GM10266 (cell line): ENCODE data around the gene AFF1.

Experiments used
- DNase-seq: peaks from one replicate; pipeline ENCODE4 v3.0.0; 2012; ENCODE audit errors: extremely low spot score
- TF ChIP-seq, protein P1 (sequence below): IDR thresholded peaks from 2 replicates; pipeline ENCODE4 v1.5.1; 2012; ENCODE audit warnings: mild to moderate bottlenecking, low read depth; ENCODE audit not compliant: control insufficient read depth, insufficient read depth; ENCODE audit errors: missing control alignments

AFF1 gene

DNA sequence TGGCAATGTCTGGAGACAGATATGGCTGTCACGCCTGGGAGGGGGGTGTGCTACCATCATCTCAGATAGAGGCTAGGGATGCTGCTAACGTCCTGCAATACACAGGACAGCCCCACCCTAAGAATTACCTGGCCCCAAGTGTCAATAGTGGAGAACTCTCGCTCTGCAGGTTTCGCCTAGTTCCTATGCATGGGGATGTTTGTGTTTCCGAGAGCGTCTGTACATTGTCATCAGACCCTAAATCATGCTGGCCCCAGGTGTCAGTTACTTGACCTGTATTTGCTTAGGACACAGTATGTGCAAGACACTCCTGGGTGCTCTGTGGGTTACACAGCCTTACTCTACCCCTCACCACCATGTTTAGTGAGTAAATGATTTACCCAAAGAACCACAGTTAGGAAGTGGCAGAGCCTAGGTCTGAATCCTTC lies 90.8 kb downstream of the AFF1 start:
- no peak for DNase-seq
- TF ChIP-seq, protein P1, sequence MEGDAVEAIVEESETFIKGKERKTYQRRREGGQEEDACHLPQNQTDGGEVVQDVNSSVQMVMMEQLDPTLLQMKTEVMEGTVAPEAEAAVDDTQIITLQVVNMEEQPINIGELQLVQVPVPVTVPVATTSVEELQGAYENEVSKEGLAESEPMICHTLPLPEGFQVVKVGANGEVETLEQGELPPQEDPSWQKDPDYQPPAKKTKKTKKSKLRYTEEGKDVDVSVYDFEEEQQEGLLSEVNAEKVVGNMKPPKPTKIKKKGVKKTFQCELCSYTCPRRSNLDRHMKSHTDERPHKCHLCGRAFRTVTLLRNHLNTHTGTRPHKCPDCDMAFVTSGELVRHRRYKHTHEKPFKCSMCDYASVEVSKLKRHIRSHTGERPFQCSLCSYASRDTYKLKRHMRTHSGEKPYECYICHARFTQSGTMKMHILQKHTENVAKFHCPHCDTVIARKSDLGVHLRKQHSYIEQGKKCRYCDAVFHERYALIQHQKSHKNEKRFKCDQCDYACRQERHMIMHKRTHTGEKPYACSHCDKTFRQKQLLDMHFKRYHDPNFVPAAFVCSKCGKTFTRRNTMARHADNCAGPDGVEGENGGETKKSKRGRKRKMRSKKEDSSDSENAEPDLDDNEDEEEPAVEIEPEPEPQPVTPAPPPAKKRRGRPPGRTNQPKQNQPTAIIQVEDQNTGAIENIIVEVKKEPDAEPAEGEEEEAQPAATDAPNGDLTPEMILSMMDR = no peak

DNA sequence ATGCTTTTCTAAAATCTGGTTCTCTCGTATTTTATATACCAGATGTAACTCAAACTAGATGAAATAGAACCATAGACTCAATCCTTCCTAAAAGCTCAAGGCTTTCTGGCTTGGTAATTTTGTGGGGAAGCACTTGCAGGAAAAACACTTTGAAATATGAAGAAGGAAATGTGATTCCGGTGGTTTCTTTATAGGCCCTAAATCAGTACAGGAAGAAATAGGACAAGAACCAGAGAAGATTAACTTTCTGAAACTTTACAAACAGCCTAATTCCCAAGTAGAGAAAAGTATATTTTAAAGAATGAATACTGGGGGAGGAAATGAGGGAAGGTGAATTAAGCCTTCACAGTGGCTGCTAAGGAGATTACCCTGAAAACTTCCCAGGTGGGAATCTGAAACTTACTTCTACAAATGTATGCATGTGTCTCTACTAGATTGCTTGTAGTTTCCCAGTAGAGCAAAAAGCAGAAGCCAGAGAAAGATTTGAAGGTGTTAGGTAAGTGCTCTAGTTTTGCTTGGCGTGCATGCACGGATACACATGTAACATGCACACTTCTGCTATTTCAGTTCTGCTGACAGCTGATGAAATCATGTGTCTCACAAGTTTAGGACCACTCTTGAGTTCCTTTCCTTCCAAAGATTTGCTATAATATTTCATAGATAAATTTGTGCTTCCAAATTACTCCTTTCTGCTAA lies 92.1 kb downstream of the AFF1 start:
- TF ChIP-seq, protein P1 = no peak
- DNase-seq = peak; percentile 60

DNA sequence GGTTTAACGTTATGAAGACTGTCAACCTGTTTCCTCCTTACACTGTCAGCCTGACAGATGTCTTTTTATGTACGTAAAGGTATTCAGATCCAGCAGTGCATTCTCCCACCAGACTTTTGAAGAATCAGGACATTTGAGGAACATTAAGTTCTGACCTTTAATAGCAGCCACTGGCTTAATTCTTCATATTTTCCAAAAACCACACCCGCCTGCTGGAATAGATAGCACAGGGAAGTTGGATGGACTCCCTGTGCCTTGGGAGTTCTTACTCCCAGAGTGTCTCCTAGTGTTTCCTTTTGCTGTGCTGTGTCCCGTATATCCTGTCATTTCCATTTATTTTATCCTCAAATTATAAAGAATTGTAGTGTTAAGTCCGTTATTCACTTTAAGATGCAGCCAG lies 94.5 kb downstream of the AFF1 start:
- DNase-seq = no peak
- TF ChIP-seq, protein P1 = no peak

DNA sequence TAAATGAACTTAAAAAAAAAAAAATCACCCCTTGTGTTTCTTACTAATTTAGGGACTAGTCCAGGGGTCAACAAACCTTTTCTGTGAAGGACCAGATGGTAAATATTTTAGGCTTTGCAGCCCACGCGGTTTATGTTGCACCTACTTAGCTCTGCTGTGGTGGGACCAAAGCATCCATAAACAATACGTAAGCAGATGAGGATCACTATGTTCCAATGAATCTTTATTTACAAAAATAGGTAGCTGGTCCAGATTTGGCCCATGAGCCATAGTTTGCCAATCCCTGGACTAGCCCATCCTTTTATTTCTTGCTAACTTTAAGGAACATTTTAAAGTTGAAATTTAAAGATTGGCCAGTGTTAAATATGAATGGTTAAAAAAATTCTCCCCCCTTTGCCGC lies 95.3 kb downstream of the AFF1 start:
- no peak for DNase-seq
- TF ChIP-seq, protein P1 = no peak

DNA sequence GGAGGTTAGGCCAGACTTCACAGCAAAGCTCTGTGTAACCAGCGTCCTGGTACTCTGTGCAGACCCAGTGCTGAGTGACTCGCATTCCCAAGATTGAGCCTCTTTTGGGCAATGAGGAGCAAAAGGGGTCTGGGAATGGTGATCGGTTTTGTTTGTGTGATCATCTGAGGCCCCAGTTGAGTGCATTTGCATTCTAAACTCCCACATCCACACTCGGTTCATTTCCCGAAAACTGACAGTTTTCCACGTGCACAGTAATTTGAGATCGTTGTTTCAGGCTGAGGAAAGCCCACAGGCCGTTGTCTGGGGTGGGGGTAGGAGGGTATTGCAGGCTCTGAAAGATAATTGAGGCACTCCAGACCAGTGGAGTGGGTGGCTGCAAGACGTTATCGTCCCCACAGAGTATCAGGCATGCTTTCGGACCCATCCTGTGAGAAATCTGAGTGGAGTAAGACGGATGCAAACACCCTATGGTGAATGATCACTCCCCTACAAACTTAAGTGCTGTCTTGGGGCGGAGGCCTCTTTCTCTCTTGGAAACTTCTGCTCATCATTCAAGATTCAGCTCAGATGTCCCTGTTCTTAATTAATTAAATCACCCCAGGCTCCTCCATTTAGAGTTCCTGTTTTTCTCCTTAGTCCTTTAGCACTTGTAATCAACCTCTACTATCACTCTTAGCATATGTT lies 96.1 kb downstream of the AFF1 start:
- no peak for DNase-seq
- TF ChIP-seq, protein P1 = no peak

DNA sequence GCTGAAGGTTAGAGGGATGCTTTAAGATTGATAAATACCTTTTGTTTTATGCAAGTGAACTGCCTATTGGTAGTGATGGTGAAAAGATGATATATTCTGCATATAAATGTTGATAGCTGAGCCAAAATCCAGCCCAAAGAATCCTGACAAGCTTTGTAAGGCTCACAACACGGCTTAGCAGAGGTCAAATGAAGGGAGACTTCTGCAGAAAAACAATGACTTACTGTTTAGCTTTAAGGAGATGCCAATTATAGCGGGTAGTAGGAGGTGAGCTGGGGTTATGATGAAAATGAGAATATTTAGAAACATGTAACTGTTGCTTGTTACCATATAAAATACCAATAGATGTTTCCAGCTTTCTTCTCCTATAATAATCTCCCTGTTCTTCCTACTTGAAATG lies 97.1 kb downstream of the AFF1 start:
- TF ChIP-seq, protein P1 = no peak
- DNase-seq = no peak

DNA sequence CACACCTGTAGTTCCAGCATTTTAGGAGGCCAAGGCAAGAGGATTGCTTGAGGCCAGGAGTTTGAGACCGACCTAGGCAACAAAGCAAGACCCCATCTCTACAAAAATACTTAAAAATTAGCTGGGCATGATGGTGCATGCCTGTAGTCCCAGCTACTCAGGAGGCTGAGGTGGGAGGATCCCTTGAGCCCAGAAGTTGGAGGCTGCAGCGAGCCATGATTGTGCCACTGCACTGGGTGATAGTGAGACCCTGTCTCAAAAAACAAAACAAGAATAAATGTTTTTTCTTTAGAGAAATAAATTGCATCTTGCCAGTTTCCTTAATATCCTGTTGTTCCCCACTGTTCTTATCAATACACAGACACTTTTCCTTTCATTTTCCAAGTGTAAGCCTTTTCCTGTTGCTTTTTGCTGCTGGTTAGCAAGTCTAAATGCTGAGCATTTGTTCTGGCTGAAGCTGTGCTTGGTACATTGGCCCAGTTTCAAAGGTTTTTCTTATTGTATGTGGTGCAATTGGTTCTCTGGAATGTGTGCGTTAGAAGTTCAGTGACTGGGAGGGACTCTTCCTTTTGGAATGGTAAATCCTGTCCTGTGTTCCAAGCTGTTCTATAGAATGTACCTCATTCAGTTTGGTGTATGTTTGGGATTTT lies 98.2 kb downstream of the AFF1 start:
- DNase-seq = no peak

More for the DNA sequence above, 98.2 kb downstream of the AFF1 start:
- TF ChIP-seq, protein P1 = no peak
